ENCODE results near the gene CYP1A2. TPM values are rescaled to one million over a fixed set of nuclear protein-coding genes. Genes with fewer than 3 reads are reported as not detected.

The CYP1A2 gene
- total RNA-seq, 3 donors from 2014 or later (not counting 1 experiment from before 2014, with no cell fraction given), result not detected

DNA sequence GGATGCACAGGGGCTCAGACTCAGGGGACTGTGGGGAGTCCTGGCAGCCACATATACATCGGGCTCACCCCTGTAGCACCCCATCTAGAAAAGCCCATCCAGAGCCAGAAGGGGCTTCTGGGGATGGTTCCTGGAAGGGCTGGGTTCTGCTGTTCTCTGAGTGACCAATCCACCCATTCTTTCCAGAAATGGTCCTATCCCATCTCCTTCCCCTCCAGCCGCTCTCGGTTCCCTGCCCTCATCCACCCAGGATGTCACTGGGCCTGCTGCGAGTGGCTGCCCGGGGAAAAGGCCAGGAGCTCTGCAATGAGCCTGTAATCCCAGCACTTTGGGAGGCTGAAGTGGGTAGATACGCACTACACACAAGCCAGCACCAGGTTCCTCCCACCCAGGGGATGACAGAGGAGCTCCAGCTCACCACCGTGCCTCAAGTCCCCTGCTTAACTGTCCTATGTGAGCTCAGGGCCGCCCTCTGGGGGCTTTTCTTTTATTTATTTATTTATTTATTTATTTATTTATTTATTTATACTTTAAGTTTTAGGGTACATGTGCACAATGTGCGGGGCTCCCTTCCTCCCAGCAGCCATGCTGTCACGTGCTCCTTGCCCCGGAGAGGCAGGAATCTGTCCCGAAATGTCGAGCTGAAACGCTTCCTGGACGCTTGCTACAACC, 19.6 kb downstream of the CYP1A2 start:
- H3K36me3 Mint-ChIP-seq, result no peaks in the 10 kb centered on the region
- no peaks in the 10 kb centered on the region for H3K9me3 Mint-ChIP-seq
- H3K27me3 Mint-ChIP-seq (ENCODE audit: low read depth in 2 of 2), result peaks cover 7 to 11% of the 10 kb centered on the region in 2 donors
- ATAC-seq (no peak), DNase-seq (no peak)
- Histone ChIP-seq H3K36me3 (ENCODE audit: control insufficient read depth, insufficient read depth, low read length) (no peaks in the 10 kb centered on the region), H3K4me3 (ENCODE audit: low read length) (no peak overlapping the region), H3K4me1 (ENCODE audit: control insufficient read depth, insufficient read depth, low read length) (peaks cover 19% of the 10 kb centered on the region), H3K27me3 (ENCODE audit: control insufficient read depth, insufficient read depth, low read length) (no peaks in the 10 kb centered on the region), H3K9me3 (ENCODE audit: control insufficient read depth, insufficient read depth, low read length) (no peaks in the 10 kb centered on the region), H3K27ac (ENCODE audit: low read length) (no peak overlapping the region)
- no peak overlapping the region for H3K4me3 Mint-ChIP-seq
- intact Hi-C loops (cut with micrococcal nuclease), result loop anchor here (2.0 kb wide), 1 partner anchor 393 kb away; no protein-coding TSS in a partner anchor
- 50% methylated on average over 13 of the region's 15 CpGs for WGBS (ENCODE audit: insufficient coverage)
- peak overlapping the region in 1 of 2 donors; percentile 35 for H3K27ac Mint-ChIP-seq
- H3K4me1 Mint-ChIP-seq, result peaks cover 6 to 11% of the 10 kb centered on the region in 2 donors
- TF ChIP-seq, protein P1, sequence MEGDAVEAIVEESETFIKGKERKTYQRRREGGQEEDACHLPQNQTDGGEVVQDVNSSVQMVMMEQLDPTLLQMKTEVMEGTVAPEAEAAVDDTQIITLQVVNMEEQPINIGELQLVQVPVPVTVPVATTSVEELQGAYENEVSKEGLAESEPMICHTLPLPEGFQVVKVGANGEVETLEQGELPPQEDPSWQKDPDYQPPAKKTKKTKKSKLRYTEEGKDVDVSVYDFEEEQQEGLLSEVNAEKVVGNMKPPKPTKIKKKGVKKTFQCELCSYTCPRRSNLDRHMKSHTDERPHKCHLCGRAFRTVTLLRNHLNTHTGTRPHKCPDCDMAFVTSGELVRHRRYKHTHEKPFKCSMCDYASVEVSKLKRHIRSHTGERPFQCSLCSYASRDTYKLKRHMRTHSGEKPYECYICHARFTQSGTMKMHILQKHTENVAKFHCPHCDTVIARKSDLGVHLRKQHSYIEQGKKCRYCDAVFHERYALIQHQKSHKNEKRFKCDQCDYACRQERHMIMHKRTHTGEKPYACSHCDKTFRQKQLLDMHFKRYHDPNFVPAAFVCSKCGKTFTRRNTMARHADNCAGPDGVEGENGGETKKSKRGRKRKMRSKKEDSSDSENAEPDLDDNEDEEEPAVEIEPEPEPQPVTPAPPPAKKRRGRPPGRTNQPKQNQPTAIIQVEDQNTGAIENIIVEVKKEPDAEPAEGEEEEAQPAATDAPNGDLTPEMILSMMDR (IDR thresholded peaks at IDR 0.05), result no peak

DNA sequence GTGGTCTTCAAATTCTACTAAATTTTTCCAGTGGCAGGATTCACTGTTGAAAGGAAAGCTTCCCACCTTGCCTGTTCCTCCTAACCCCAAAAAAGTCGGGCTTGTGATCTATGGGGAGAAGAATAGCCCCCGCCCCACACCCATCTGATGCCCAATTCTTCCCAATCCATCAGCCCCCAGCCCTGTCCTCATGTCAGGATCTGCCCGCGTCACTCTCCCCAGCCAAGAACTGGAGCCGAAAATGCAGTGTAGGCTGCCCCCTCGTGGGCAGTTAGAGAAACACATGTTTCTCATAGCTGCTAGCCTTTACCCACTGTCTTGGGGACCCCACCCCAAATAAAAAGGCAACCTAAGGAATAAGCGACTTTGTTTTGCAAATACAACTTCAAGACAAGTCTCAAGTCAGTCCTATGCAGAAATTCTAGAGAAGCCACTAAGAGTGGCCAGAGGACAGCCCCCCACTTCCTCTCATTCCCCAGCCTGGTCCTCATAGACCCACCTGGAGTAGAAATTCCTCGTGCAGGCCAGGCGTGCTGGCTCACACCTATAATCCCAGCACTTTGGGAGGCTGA, 20.2 kb downstream of the CYP1A2 start:
- 6% methylated on average over 9 of the region's 9 CpGs for WGBS (ENCODE audit: insufficient coverage)
- no peaks in the 10 kb centered on the region for H3K36me3 Mint-ChIP-seq
- H3K4me1 Mint-ChIP-seq, result peaks cover 6 to 11% of the 10 kb centered on the region in 2 donors
- no peak overlapping the region for H3K4me3 Mint-ChIP-seq
- DNase-seq, result peak; percentile 53 to 80
- no peaks in the 10 kb centered on the region for H3K27me3 ChIP-seq (ENCODE audit: control insufficient read depth, insufficient read depth, low read length)
- H3K4me3 ChIP-seq (ENCODE audit: low read length), result no peak overlapping the region
- H3K9me3 ChIP-seq (ENCODE audit: control insufficient read depth, insufficient read depth, low read length), result no peaks in the 10 kb centered on the region
- H3K27ac ChIP-seq (ENCODE audit: low read length), result no peak overlapping the region
- intact Hi-C loops (cut with micrococcal nuclease), result loop anchor here (1.0 to 2.0 kb wide), 2 partner anchors 134 to 394 kb away; no protein-coding TSS in a partner anchor
- H3K4me1 ChIP-seq (ENCODE audit: control insufficient read depth, insufficient read depth, low read length), result peaks cover 26% of the 10 kb centered on the region
- H3K36me3 ChIP-seq (ENCODE audit: control insufficient read depth, insufficient read depth, low read length), result no peaks in the 10 kb centered on the region
- TF ChIP-seq, protein P1 (IDR thresholded peaks at IDR 0.05), result peak; percentile 82
- peak; percentile 60 to 68 (median 65) for ATAC-seq
- no peaks in the 10 kb centered on the region for H3K9me3 Mint-ChIP-seq
- H3K27ac Mint-ChIP-seq, result peak overlapping the region in 1 of 2 donors; percentile 35
- H3K27me3 Mint-ChIP-seq (ENCODE audit: low read depth in 2 of 2), result peaks cover 7 to 11% of the 10 kb centered on the region in 2 donors

DNA sequence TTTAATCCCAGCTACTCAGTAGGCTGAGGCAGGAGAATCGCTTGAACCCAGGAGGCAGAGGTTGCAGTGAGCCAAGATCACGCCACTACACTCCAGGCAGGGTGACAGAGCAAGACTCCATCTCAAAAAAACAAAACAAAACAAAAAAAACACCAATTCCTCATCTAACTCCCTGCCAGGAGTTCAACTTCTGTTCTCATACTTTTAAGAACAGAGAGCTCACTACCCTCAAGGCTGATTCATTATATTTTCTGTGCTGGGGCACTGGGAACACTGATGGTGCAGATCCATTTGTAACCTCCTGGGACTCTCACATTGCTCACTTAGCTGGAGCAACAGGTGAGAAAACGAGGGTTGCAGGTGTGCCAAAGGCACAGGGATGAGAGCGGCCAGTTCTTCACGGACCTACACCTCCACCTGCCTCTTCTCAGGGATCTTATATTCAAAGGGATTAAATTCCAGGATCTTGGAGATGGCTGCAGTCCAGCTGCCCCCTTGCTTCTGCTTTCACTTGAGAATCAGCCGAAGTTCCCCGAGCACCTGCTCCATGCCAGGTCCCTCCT, 20.9 kb downstream of the CYP1A2 start:
- Mint-ChIP-seq H3K9me3 (no peaks in the 10 kb centered on the region), H3K36me3 (no peaks in the 10 kb centered on the region), H3K27ac (no peak overlapping the region), H3K27me3 (ENCODE audit: low read depth in 2 of 2) (peaks cover 7 to 11% of the 10 kb centered on the region in 2 donors), H3K4me3 (no peak overlapping the region), H3K4me1 (peaks cover 6 to 11% of the 10 kb centered on the region in 2 donors)
- ATAC-seq (no peak), DNase-seq (no peak)
- Histone ChIP-seq H3K4me3 (ENCODE audit: low read length) (no peak overlapping the region), H3K27me3 (ENCODE audit: control insufficient read depth, insufficient read depth, low read length) (no peaks in the 10 kb centered on the region), H3K27ac (ENCODE audit: low read length) (no peak overlapping the region), H3K9me3 (ENCODE audit: control insufficient read depth, insufficient read depth, low read length) (no peaks in the 10 kb centered on the region), H3K4me1 (ENCODE audit: control insufficient read depth, insufficient read depth, low read length) (peaks cover 28% of the 10 kb centered on the region), H3K36me3 (ENCODE audit: control insufficient read depth, insufficient read depth, low read length) (no peaks in the 10 kb centered on the region)
- TF ChIP-seq, protein P1 (IDR thresholded peaks at IDR 0.05), result no peak
- WGBS (ENCODE audit: insufficient coverage), result 69% methylated on average over 7 of the region's 7 CpGs
- intact Hi-C loops (cut with micrococcal nuclease), result loop anchor here (1.0 to 2.0 kb wide), 2 partner anchors 134 to 395 kb away; no protein-coding TSS in a partner anchor

Measured in natural killer cell (primary cell).